Lower lobe of right lung (tissue), 2 donors: Measurements from ENCODE around the gene LOX. TPM values are rescaled to one million over a fixed set of nuclear protein-coding genes. Genes with fewer than 3 reads are reported as not detected.

ENCODE experiments used
- ATAC-seq, 2 donors: fragments of 200-7000 bp; cut with Tn5 transposase; one replicate each; pipeline ENCODE4 v1.9.1; 2020 to 2022; ENCODE audit warnings: mild to moderate bottlenecking in 2 of 2, moderate library complexity in 2 of 2
- DNase-seq: peaks from one replicate; pipeline ENCODE4 v3.0.0-alpha.2; 2020
- H3K27ac ChIP-seq: fragments of 200-600 bp; one replicate; pipeline ENCODE4 v1.8.0; 2022
- H3K27me3 ChIP-seq: fragments of 200-600 bp; one replicate; pipeline ENCODE4 v1.8.0; 2022; ENCODE audit warnings: low read depth
- H3K36me3 ChIP-seq: fragments of 200-600 bp; one replicate; pipeline ENCODE4 v1.8.0; 2022; ENCODE audit warnings: mild to moderate bottlenecking
- H3K4me1 ChIP-seq: fragments of 200-600 bp; one replicate; pipeline ENCODE4 v1.8.0; 2022
- H3K4me3 ChIP-seq: fragments of 200-600 bp; one replicate; pipeline ENCODE4 v1.8.0; 2022; ENCODE audit warnings: mild to moderate bottlenecking
- H3K9me3 ChIP-seq: fragments of 200-600 bp; one replicate; pipeline ENCODE4 v1.8.0; 2022
- CTCF ChIP-seq: fragments of 200-600 bp; IDR thresholded peaks from one replicate; pipeline ENCODE4 v1.8.0; 2022; ENCODE audit warnings: antibody characterized with exemption, mild to moderate bottlenecking
- intact Hi-C: fragments of 100-400 bp; cut with DNase I; formaldehyde crosslinking; loops from one replicate; pipeline ENCODE4 v1.11.0; 2022
- total RNA-seq: library from RNA; stranded (reverse); fragmentation: NEBNext Ultra II Directional; extraction: Animal tissue kit (Norgen Biotek cat#: 25700); gene quantifications from one replicate; pipeline ENCODE4 v1.2.1, GENCODE V29; 2021
- donor health status: DM: no; HTN: yes; CAD: no; lungs with severe emphysema.

LOX gene
- total RNA-seq, 1 donor from 2014 or later: 16.2 TPM

- H3K9me3 ChIP-seq: no peaks in the 10 kb centered on the region
- H3K27me3 ChIP-seq: no peaks in the 10 kb centered on the region
- ATAC-seq (no peak), DNase-seq (no peak)
- no peak overlapping the region for H3K4me3 ChIP-seq
- TF ChIP-seq CTCF: no peak
- no peaks in the 10 kb centered on the region for H3K4me1 ChIP-seq
- H3K36me3 ChIP-seq: no peaks in the 10 kb centered on the region
- intact Hi-C loops: no loop called here
- H3K27ac ChIP-seq: no peak overlapping the region
Observed at GRCh38 chr5:122089096-122090013, 11.3 kb upstream of the LOX start.

GRCh38 chr5:122085041-122085440 is 7.0 kb upstream of the LOX start:
- intact Hi-C loops: no loop called here
- TF ChIP-seq CTCF: no peak

GRCh38 chr5:122083535-122083934 is 5.5 kb upstream of the LOX start:
- H3K36me3 ChIP-seq: no peaks in the 10 kb centered on the region
- DNase-seq: no peak
- intact Hi-C loops: no loop called here

More at GRCh38 chr5:122085041-122085440, 7.0 kb upstream of the LOX start:
- Histone ChIP-seq H3K4me3 (no peak overlapping the region), H3K36me3 (no peaks in the 10 kb centered on the region), H3K27ac (no peak overlapping the region), H3K27me3 (no peaks in the 10 kb centered on the region), H3K4me1 (no peaks in the 10 kb centered on the region), H3K9me3 (no peaks in the 10 kb centered on the region)
- no peak for ATAC-seq
- DNase-seq: no peak

GRCh38 chr5:122081541-122081940 is 3.5 kb upstream of the LOX start:
- no peak overlapping the region for H3K4me3 ChIP-seq
- H3K27ac ChIP-seq: no peak overlapping the region
- no peaks in the 10 kb centered on the region for H3K36me3 ChIP-seq
- H3K4me1 ChIP-seq: peaks cover 21% of the 10 kb centered on the region
- ATAC-seq: no peak
- H3K27me3 ChIP-seq: peaks cover 16% of the 10 kb centered on the region
- intact Hi-C loops: no loop called here
- no peak for DNase-seq
- no peaks in the 10 kb centered on the region for H3K9me3 ChIP-seq
- no peak for TF ChIP-seq CTCF

More at GRCh38 chr5:122083535-122083934, 5.5 kb upstream of the LOX start:
- Histone ChIP-seq H3K27ac (no peak overlapping the region), H3K4me1 (peaks cover 4% of the 10 kb centered on the region), H3K4me3 (no peak overlapping the region), H3K9me3 (no peaks in the 10 kb centered on the region), H3K27me3 (no peaks in the 10 kb centered on the region)
- no peak for TF ChIP-seq CTCF
- ATAC-seq: no peak

- ATAC-seq (peak; percentile 58 to 74), DNase-seq (no peak)
- peak overlapping the region; percentile 59 for H3K27ac ChIP-seq
- intact Hi-C loops: no loop called here
- H3K9me3 ChIP-seq: no peaks in the 10 kb centered on the region
- H3K4me1 ChIP-seq: peaks cover 25% of the 10 kb centered on the region
- peaks cover 16% of the 10 kb centered on the region for H3K27me3 ChIP-seq
- peak overlapping the region; percentile 65 for H3K4me3 ChIP-seq
- TF ChIP-seq CTCF: no peak
- peaks cover 13% of the 10 kb centered on the region for H3K36me3 ChIP-seq
Observed at GRCh38 chr5:122077366-122078115, 518 bp downstream of the LOX start.
